ENCODE data around the gene EEF1AKMT2.

Gene EEF1AKMT2

DNA sequence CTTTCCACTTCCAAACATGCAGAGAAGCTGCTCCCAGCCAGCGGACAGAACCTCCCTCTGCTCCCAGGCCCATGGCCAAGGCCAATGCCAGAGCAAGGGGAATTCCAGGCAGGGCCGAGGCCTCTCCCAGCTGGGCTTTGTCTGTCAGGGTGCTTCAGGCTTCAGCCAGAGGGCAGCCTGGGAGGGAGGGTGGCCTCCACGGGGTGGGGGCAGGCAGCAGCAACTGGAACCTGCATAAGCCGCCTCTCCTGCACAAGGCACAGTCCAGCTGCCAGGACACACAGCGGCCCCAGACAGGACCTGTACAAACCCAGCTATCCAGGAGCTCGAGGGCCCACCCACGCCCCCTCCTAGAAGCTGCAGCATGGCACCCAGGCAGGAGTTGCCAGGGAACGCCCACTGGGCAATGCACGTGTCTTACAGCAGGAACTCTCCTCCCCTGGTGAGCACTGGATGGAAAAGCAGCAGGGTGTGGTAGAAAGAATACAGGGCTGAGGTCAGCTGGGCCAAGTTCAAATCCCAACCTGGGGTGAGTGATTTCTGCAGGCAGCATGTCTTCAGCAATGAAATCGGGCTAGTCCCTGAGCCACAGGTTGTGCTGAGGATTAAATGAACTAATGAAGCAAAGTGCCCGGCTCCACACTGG lies 55.1 kb downstream of the EEF1AKMT2 start:
- no peak for DNase-seq

GRCh38 chr10:124735491-124736286 lies 56.0 kb downstream of the EEF1AKMT2 start:
- DNase-seq: no peak

- DNase-seq: peak; percentile 71
Observed at GRCh38 chr10:124734311-124735166, 57.1 kb downstream of the EEF1AKMT2 start.

- no peak for DNase-seq
Observed at GRCh38 chr10:124733571-124734245, 58.0 kb downstream of the EEF1AKMT2 start.

DNA sequence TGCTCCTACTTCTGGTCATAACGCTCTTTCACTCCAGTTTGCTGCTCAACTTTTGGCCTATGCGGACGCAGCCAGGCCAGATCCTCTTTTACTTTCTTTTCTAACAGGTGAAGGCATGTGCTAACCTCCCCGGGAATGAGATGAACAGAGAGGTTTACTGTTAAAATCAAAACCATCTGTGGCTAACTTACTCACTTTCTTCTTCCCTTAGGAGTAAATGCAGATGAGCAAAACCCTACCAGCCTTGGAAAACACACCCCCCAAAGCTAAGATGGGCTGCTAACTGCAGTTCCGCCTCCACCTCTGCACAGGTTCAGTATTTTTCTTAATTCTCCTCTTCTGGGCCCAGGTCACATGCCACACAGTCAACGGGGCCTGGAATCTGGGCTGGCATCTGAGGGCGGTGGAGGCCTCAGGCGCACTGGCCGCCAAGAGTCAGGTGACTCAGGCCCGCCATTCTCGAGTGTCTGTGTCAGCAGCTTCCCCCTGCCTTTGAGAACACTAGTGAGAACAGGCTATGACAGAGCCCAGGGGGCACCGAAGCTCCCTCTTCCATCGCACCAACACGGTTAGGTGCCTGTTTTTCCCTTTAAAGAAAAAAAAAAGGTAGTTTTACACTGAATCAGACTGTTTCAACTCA lies 58.6 kb downstream of the EEF1AKMT2 start:
- DNase-seq: peak; percentile 69

DNA sequence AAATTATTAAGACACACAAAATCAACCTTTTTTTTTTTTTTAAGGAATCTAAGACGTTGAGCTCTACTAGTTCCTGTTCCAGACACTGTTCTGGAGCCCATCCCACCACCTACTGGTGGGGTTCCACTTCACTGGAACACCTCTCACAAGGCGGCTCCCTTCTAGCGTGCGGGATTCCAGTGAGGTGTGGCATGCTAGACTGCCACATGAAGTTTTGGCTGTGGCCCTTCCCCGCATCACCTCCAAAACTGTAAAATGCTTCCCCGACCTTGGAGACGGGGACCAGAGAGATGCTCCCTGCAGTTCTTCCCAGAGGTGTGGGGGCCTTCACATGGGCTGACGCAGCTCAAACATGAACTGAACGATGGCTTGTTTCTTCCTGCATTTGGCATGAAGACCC lies 60.1 kb downstream of the EEF1AKMT2 start:
- no peak for DNase-seq

DNA sequence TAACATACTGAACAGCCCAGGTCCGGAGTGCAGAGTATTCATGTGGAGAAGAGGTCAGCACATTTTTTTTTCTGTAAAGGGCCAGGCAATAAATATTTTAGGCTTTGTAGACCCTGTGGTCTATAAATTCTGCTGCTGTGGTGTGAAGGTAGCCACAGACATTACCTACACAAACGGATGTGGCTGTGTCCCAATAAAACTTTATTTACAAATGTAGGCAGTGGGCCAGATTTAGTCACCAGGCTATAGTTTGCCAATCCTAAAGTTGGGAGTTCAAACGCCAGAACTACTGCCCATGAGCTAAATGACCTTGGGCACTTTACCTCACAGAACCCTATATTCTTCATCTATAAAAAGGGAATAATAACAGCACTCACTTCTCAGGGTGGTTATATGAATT lies 60.9 kb downstream of the EEF1AKMT2 start:
- no peak for DNase-seq

- no peak for DNase-seq
Observed at GRCh38 chr10:124728830-124729661, 62.6 kb downstream of the EEF1AKMT2 start.

GRCh38 chr10:124728071-124728829 lies 63.4 kb downstream of the EEF1AKMT2 start:
- peak; percentile 38 for DNase-seq

- DNase-seq: no peak
Observed at GRCh38 chr10:124727361-124727960, 64.2 kb downstream of the EEF1AKMT2 start.

GRCh38 chr10:124725791-124726190 lies 65.9 kb downstream of the EEF1AKMT2 start:
- DNase-seq: no peak

- DNase-seq: no peak
Observed at GRCh38 chr10:124725171-124725631, 66.5 kb downstream of the EEF1AKMT2 start.

- DNase-seq: no peak
Observed at GRCh38 chr10:124724279-124725027, 67.2 kb downstream of the EEF1AKMT2 start.

DNA sequence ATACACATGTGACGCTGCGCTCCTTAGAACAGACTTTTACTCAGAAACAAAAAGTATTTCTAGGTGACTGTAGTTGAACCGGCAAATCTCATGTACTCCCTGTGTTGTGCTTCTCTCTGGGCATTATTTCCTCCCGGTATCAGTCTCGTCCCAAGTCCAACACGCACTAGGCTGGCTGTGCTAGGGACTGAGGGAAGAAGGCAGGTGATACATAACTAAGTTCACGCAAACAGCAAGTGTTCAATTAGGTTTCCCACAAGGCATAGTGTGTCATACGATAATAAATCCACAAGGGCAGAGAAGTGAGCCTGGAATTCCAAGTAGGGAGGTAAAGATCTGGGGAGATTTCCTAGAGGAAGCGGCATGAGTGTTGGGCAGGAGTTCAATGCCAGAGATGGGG lies 67.9 kb downstream of the EEF1AKMT2 start:
- DNase-seq: no peak

DNA sequence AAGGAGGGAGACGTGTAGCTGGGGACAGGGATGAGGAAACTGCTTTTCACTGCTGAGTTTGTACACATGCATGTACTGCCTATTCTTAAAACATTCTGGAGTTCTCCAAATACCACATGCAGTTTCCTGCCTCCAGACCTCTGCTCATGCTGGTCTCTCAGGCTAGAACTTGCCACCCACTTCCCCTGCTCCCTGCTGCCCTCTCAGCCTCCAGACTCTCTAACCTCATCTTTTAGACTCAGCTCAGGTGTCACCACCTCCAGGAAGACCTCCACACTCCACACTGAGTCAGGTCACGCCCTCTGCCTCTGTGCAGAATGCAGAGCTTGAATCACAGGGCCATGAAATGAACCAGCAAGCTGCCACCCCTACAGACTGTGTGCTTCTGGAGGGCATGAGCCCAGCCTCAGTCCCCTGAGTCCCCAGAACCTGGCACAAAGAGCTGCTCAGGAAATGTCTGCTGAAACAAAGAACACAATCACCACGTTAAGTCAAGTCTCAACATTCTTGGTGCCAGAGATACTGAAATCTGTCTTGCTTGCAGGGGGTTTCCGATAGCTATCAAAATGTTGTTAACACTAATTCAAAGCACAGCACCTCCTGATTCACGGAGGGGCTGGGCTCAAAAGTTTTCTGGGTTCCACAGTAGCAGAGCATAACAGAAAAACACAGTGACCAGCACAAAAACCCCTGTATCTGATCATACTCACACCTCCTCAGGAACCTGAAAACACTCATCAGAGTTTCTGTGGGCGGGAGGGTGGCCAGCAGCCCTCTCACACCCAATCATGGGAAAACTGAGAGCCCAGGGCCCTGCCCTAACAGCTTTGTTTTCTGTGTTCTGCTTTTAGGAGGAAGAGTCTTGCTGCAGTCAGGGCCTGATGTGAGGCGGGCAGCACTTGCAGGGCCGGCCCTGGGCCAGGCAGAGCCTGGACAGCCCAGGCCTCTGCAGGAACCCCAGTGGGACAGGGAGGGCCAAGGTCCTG lies 68.6 kb downstream of the EEF1AKMT2 start:
- peak; percentile 67 for DNase-seq

DNA sequence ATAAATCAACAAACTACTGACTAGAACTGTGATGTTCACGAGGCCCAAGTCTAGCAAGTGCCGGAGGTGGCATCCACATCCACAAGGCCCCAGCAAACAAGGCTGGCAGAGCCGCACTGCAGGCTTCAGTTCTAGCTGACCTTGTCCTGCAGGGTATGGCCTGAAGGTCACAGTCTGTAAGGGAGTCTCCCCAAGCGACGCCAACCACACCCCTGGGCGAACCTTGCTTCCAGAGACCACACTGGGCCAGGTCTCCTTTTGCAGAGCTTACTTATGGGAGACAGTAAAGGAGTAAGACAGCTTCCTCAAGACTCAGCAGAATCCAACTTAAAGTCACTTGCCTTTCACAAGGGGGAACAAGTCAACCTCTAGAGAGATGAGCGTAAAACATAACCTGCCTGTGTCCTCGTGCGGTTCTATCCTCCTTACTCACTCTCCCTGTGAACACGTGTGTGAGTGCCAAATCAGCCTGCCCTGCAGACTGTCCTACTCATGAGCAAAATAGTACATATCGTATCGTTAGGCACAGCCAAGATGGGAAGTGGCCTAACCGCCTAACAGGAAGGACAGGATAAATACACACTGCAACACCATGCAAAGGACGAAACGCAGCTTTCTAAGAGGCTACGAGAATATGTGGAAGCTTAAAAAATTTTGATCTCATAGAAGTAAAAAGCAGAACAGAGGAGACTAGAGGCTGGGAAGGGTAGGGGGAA lies 70.2 kb downstream of the EEF1AKMT2 start:
- DNase-seq: peak; percentile 46

DNA sequence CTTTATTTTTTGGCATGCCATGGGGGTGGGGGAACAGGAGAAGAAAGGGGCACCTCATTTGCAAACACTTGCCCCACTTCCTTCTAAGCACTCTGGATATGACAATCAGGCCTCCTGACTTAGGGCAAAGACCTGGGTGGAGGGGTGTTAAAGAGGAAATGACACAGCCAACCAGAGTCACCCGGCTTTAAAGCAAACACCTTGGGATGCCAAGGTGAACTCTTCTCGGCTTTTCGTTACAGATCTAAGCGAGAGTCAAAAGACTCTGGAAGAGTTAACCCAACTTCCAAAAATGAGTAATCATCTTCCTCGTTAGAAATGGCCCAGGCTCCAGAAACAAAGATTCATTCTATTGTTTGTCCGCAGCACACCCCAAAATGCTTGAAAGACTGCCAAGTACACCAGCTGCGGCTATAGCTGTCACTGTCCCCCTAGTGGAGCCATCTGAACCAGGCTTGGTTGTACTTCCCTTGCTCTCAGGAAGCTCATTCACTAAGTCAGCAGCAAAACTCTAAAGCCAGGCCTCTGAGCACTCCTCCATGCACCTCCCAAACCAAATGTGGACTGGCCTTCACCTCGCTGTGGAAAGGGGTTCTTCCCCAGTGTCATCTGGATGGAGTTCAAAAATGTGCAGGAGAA lies 72.4 kb downstream of the EEF1AKMT2 start:
- DNase-seq: peak; percentile 80

Measured in CD4-positive, alpha-beta T cell treated with Interleukin-6 for 4 hours (primary cell).